Fibroblast of mammary gland (primary cell): ENCODE results near the gene LINS1.

ENCODE experiments used
- DNase-seq: peaks from one replicate; pipeline ENCODE4 v3.0.0-alpha.2; 2010; ENCODE audit warnings: low read depth
- H3K4me3 ChIP-seq: 2 replicates; pipeline ENCODE4 v1.5.1; 2011; ENCODE audit warnings: low read depth, mild to moderate bottlenecking, low read length, moderate library complexity; ENCODE audit not compliant: control insufficient read depth
- TF ChIP-seq, protein P1 (sequence below): conservative IDR thresholded peaks from 2 replicates; pipeline ENCODE4 v1.5.1; 2011; ENCODE audit warnings: low read depth, low read length, inconsistent platforms; ENCODE audit not compliant: control insufficient read depth, insufficient read depth

LINS1 gene

GRCh38 chr15:100602064-100602822 is at the start of gene LINS1, which contains the start of gene ASB7:
LINS1 (minus strand) TSS chr15:100602184; CDS start chr15:100580842, 21,342 bp downstream.
ASB7 (plus strand) TSS chr15:100602589; CDS start chr15:100612217, 9,628 bp downstream.
- peak within 1 kb of the TSS; percentile 92 for H3K4me3 ChIP-seq
- peak; percentile 100 for DNase-seq
- TF ChIP-seq, protein P1, sequence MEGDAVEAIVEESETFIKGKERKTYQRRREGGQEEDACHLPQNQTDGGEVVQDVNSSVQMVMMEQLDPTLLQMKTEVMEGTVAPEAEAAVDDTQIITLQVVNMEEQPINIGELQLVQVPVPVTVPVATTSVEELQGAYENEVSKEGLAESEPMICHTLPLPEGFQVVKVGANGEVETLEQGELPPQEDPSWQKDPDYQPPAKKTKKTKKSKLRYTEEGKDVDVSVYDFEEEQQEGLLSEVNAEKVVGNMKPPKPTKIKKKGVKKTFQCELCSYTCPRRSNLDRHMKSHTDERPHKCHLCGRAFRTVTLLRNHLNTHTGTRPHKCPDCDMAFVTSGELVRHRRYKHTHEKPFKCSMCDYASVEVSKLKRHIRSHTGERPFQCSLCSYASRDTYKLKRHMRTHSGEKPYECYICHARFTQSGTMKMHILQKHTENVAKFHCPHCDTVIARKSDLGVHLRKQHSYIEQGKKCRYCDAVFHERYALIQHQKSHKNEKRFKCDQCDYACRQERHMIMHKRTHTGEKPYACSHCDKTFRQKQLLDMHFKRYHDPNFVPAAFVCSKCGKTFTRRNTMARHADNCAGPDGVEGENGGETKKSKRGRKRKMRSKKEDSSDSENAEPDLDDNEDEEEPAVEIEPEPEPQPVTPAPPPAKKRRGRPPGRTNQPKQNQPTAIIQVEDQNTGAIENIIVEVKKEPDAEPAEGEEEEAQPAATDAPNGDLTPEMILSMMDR: no peak

GRCh38 chr15:100651253-100651652 is 49.3 kb upstream of the LINS1 start:
- DNase-seq: peak; percentile 66
- TF ChIP-seq, protein P1: no peak
- no peak overlapping the region for H3K4me3 ChIP-seq

DNA sequence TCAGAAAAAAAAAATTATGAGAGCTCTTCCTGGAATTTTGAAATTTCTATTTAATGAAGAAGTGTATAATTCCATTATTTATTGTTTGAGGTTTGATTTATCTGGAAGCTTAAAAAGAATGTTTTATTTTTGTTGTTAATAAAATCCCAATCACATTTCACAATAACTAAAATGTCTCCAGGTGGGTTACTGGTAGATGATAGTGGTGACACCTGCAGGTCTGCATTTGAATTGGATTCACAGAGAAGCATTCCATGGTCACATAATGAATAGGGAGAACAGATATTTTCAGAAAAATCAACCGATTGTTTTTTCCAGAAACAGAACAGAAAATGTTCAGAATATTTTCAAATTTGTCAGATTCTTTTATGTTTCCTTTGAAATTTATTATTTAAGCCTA is 48.7 kb upstream of the LINS1 start:
- TF ChIP-seq, protein P1: no peak
- no peak for DNase-seq
- H3K4me3 ChIP-seq: no peak overlapping the region

DNA sequence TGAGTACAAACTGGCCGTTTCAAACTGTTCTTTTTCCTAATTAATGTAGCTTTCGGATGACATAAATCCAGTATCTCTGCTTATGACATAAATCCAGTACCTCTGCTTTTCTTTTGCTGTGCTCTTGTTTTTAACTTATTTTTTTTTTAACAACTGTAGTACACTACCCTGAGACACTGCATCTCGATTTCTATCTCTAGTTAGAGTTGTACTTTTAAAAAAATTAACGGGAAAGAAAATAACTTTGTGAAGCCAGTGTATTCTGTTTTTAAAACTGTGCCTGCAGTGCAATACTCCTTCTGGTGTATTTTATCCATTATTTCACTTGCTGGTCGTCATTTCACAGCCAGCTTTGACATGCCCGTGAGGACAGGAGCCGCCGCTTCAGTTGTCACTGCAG is 47.0 kb upstream of the LINS1 start:
- no peak overlapping the region for H3K4me3 ChIP-seq
- DNase-seq: no peak
- TF ChIP-seq, protein P1: no peak

GRCh38 chr15:100645671-100646070 is 43.7 kb upstream of the LINS1 start:
- TF ChIP-seq, protein P1: no peak
- DNase-seq: no peak
- no peak overlapping the region for H3K4me3 ChIP-seq

DNA sequence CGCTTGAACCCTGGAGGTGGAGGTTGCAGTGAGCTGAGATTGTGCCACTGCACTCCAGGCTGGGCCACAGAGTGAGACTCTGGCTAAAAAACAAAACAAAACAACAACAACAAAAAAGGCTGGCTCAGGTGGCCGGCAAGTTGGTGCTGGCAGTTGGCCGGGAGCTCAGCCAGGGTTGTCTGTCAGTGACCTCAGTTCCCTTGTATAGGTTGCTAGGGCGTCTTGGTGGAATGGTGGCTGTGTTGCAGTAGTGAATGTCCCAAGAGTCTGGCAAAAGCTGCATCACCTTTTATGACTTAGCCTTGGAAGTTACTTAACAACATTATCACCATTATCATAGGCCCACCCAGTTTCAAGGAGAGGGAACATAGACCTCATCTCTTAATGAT is 41.0 kb upstream of the LINS1 start:
- no peak for DNase-seq
- TF ChIP-seq, protein P1: no peak
- H3K4me3 ChIP-seq: no peak overlapping the region
